Activated CD8-positive, alpha-beta T cell treated with anti-CD3 and anti-CD28 coated beads for 36 hours (primary cell): ENCODE measurements around the gene CXCL1. TPM values are rescaled to one million over a fixed set of nuclear protein-coding genes. Genes with fewer than 3 reads are reported as not detected.
"Not testable (repeated sequence)": the region's sequence is repeated elsewhere in the genome, so short reads cannot be mapped to it uniquely, and the experiment has no call there.

ENCODE experiments used
- ATAC-seq: fragments of 200-7000 bp; cut with Tn5 transposase; one replicate; pipeline ENCODE4 v1.10.0; 2021; ENCODE audit warnings: mild to moderate bottlenecking, moderate library complexity
- CTCF ChIA-PET: fragments of 350-600 bp; sonication (Branson Sonifier 250); formaldehyde crosslinking; loops from one replicate; lab custom pipeline; 2021; ENCODE audit warnings: antibody characterized with exemption; lab: Charles Lee
- POLR2A ChIA-PET: fragments of 350-600 bp; sonication (Branson Sonifier 250); formaldehyde crosslinking; loops from one replicate; lab custom pipeline; 2021; ENCODE audit warnings: antibody characterized with exemption; lab: Charles Lee
- DNase-seq: peaks from one replicate; pipeline ENCODE4 v3.0.0-alpha.2; 2020
- H3K27ac Mint-ChIP-seq: one replicate; pipeline ENCODE4 v1.8.0; 2021; ENCODE audit warnings: mild to moderate bottlenecking, mixed read lengths
- H3K27me3 Mint-ChIP-seq: one replicate; pipeline ENCODE4 v1.8.0; 2021; ENCODE audit warnings: mixed read lengths
- H3K36me3 Mint-ChIP-seq: one replicate; pipeline ENCODE4 v1.8.0; 2021; ENCODE audit warnings: low read depth, mixed read lengths
- H3K4me1 Mint-ChIP-seq: one replicate; pipeline ENCODE4 v1.8.0; 2021; ENCODE audit warnings: low read depth, mixed read lengths
- H3K4me3 Mint-ChIP-seq: one replicate; pipeline ENCODE4 v1.8.0; 2021; ENCODE audit warnings: mild to moderate bottlenecking, moderate library complexity, mixed read lengths
- H3K9me3 Mint-ChIP-seq: one replicate; pipeline ENCODE4 v1.8.0; 2021; ENCODE audit warnings: mixed read lengths
- CTCF ChIP-seq: fragments of 200-600 bp; IDR thresholded peaks from one replicate; pipeline ENCODE4 v1.8.0; 2022; ENCODE audit warnings: antibody characterized with exemption, mild to moderate bottlenecking
- intact Hi-C: fragments of 100-400 bp; cut with micrococcal nuclease; formaldehyde crosslinking; loops from one replicate; pipeline ENCODE4 v1.10.0; 2022
- total RNA-seq, 2 experiments: library from RNA; stranded (reverse); gene quantifications; one replicate each; pipeline ENCODE4 v1.2.3, GENCODE V29; 2021

Gene CXCL1
- total RNA-seq, 2 experiments from 2014 or later, result not detected

GRCh38 chr4:73896416-73896815 is 27.2 kb downstream of the CXCL1 start:
- Mint-ChIP-seq H3K27me3 (no peaks in the 10 kb centered on the region), H3K36me3 (no peaks in the 10 kb centered on the region), H3K9me3 (no peaks in the 10 kb centered on the region), H3K27ac (no peak overlapping the region), H3K4me1 (no peaks in the 10 kb centered on the region), H3K4me3 (no peak overlapping the region)
- POLR2A ChIA-PET, result no interaction called here
- intact Hi-C loops, result no loop called here
- no peak for TF ChIP-seq CTCF
- DNase-seq (no peak), ATAC-seq (no peak)
- CTCF ChIA-PET, result no interaction called here

GRCh38 chr4:73897380-73898136 is 28.4 kb downstream of the CXCL1 start:
- TF ChIP-seq CTCF, result no peak
- Mint-ChIP-seq H3K4me1 (no peaks in the 10 kb centered on the region), H3K27ac (no peak overlapping the region), H3K4me3 (no peak overlapping the region), H3K36me3 (no peaks in the 10 kb centered on the region), H3K9me3 (no peaks in the 10 kb centered on the region), H3K27me3 (no peaks in the 10 kb centered on the region)
- intact Hi-C loops, result no loop called here
- DNase-seq (no peak), ATAC-seq (no peak)
- CTCF ChIA-PET, result no interaction called here
- POLR2A ChIA-PET, result no interaction called here

- ATAC-seq, intact Hi-C loops, DNase-seq, H3K4me3 Mint-ChIP-seq, H3K4me1 Mint-ChIP-seq, H3K27ac Mint-ChIP-seq, CTCF ChIA-PET, POLR2A ChIA-PET, H3K36me3 Mint-ChIP-seq, H3K27me3 Mint-ChIP-seq, H3K9me3 Mint-ChIP-seq: not testable (repeated sequence)
Measured at GRCh38 chr4:73899338-73899737, 30.1 kb downstream of the CXCL1 start.

- Mint-ChIP-seq H3K4me1 (no peaks in the 10 kb centered on the region), H3K27me3 (no peaks in the 10 kb centered on the region), H3K36me3 (no peaks in the 10 kb centered on the region), H3K4me3 (no peak overlapping the region), H3K9me3 (no peaks in the 10 kb centered on the region), H3K27ac (no peak overlapping the region)
- no peak for TF ChIP-seq CTCF
- DNase-seq (no peak), ATAC-seq (no peak)
- POLR2A ChIA-PET, result no interaction called here
- intact Hi-C loops, result no loop called here
- CTCF ChIA-PET, result no interaction called here
Measured at GRCh38 chr4:73901031-73901430, 31.8 kb downstream of the CXCL1 start.

- H3K27me3 Mint-ChIP-seq, result no peaks in the 10 kb centered on the region
- H3K4me1 Mint-ChIP-seq, result no peaks in the 10 kb centered on the region
- no peak for ATAC-seq
- peaks cover 1% of the 10 kb centered on the region for H3K9me3 Mint-ChIP-seq
- CTCF ChIA-PET, result no interaction called here
- DNase-seq, result no peak
- no peaks in the 10 kb centered on the region for H3K36me3 Mint-ChIP-seq
- intact Hi-C loops, result no loop called here
- TF ChIP-seq CTCF, result no peak
- H3K4me3 Mint-ChIP-seq, result no peak overlapping the region
- no peak overlapping the region for H3K27ac Mint-ChIP-seq
- POLR2A ChIA-PET, result interaction anchor here (0.8 kb wide), 1 partner anchor 37 kb away, joined by 3 read pairs; no protein-coding TSS in a partner anchor
Measured at GRCh38 chr4:73902038-73902637, 32.9 kb downstream of the CXCL1 start.
